ENCODE data around the gene CACNA2D3. TPM values are rescaled to one million over a fixed set of nuclear protein-coding genes. Genes with fewer than 3 reads are reported as not detected.

CACNA2D3 gene
- total and polyA plus RNA-seq, 4 donors, result 0.06 to 0.37 (median 0.08) TPM; not detected in 1

DNA sequence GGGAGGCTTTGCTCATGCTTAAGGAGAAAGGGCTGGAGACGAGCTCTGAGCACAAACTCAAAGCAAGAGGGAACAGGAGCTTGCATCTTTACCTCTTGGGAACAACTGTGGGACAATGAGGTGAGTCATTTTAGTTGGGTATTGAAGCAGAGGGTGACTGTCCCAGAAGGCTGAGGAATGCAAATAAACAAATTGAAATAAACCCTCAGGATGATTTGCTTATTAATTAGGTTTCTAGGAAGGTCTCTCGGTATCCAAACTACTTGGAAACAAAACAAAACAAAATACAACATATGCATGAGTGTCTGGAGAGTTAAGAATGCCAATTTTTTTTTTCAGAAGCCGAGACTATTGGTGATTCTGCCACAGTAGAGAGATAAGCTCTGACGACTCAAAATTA is 38.4 kb upstream of the CACNA2D3 start:
- DNase-seq (ENCODE audit: low spot score), result no peak
- Histone ChIP-seq H3K9me3 (ENCODE audit: control insufficient read depth in 4 of 4, low read length in 3 of 4) (no peaks in the 10 kb centered on the region), H3K36me3 (ENCODE audit: control insufficient read depth in 4 of 4, insufficient read depth in 3 of 4, low read depth in 1 of 4, low read length in 3 of 4) (no peaks in the 10 kb centered on the region), H3K4me3 (ENCODE audit: low read depth in 1 of 3, low read length in 3 of 3) (no peak overlapping the region), H3K9ac (ENCODE audit: low read depth in 1 of 2, low read length in 2 of 2) (no peak overlapping the region), H3K27me3 (ENCODE audit: control insufficient read depth in 4 of 4, insufficient read depth in 4 of 4, low read length in 3 of 4) (peaks cover 0 to 5% (median 0%) of the 10 kb centered on the region in 4 donors), H3K4me1 (ENCODE audit: control insufficient read depth in 4 of 4, insufficient read depth in 4 of 4, low read length in 3 of 4) (peaks cover 0 to 4% (median 1%) of the 10 kb centered on the region in 4 donors), H3K27ac (ENCODE audit: low read depth in 1 of 2, low read length in 2 of 2) (no peak overlapping the region)
- 74% methylated on average over 4 of the region's 4 CpGs for WGBS
- no peak for TF ChIP-seq RXRA (IDR thresholded peaks at IDR 0.05)
- TF ChIP-seq YY1 (IDR thresholded peaks at IDR 0.05), result no peak
- no peak for TF ChIP-seq GABPA (IDR thresholded peaks at IDR 0.05 in 1 of 2, conservative IDR thresholded peaks at IDR 0.05 in 1 of 2)
- TF ChIP-seq SP1 (IDR thresholded peaks at IDR 0.05), result no peak
- no peak for TF ChIP-seq CTCF (IDR thresholded peaks at IDR 0.05; ENCODE audit: low read depth, low read length, missing input control)
- TF ChIP-seq RAD21 (IDR thresholded peaks at IDR 0.05), result no peak
- TF ChIP-seq FOXA1 (IDR thresholded peaks at IDR 0.05), result no peak
- no peak for TF ChIP-seq NR2F2 (IDR thresholded peaks at IDR 0.05)
- no peak for TF ChIP-seq REST (IDR thresholded peaks at IDR 0.05)
- TF ChIP-seq ATF3 (IDR thresholded peaks at IDR 0.05), result no peak
- no peak for TF ChIP-seq ZBTB33 (IDR thresholded peaks at IDR 0.05)
- no peak for TF ChIP-seq FOXA2 (IDR thresholded peaks at IDR 0.05)
- no peak for TF ChIP-seq HNF4G (IDR thresholded peaks at IDR 0.05)
- TF ChIP-seq, protein P1, sequence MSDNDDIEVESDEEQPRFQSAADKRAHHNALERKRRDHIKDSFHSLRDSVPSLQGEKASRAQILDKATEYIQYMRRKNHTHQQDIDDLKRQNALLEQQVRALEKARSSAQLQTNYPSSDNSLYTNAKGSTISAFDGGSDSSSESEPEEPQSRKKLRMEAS (IDR thresholded peaks at IDR 0.05), result no peak
- no peak for TF ChIP-seq HNF4A (conservative IDR thresholded peaks at IDR 0.05)
- no peak for TF ChIP-seq JUND (IDR thresholded peaks at IDR 0.05)
- TF ChIP-seq EGR1 (IDR thresholded peaks at IDR 0.05; ENCODE audit: low read depth in 2 of 2), result no peak
- no peak for TF ChIP-seq TAF1 (conservative IDR thresholded peaks at IDR 0.05)
